K562 (cell line): Measurements from ENCODE around the gene GDF15. TPM values are rescaled to one million over a fixed set of nuclear protein-coding genes. Genes with fewer than 3 reads are reported as not detected.

Source experiments
- ATF3 ChIP-seq, 2 experiments: fragments of 450-650 bp in 1 of 2; sonication (generic) in 1 of 2; formaldehyde crosslinking in 1 of 2; IDR thresholded peaks in 1 of 2; conservative IDR thresholded peaks in 1 of 2; 2 replicates each; pipeline versions ENCODE4 v1.6.1 to v1.8.1; 2016 to 2023; ENCODE audit warnings: mild to moderate bottlenecking in 2 of 2, moderate library complexity in 2 of 2, inconsistent platforms in 1 of 2, missing genetic modification reagents in 1 of 2
- CBFA2T2 ChIP-seq: fragments of 450-650 bp; conservative IDR thresholded peaks from 2 replicates; pipeline ENCODE4 v1.6.1; 2017; ENCODE audit warnings: mild to moderate bottlenecking
- CHD4 ChIP-seq: fragments of 200-600 bp; sonication (generic); IDR thresholded peaks from 3 replicates; pipeline ENCODE4 v1.6.1; 2012; ENCODE audit warnings: low read depth, mild to moderate bottlenecking, mixed read lengths, low read length, inconsistent platforms; ENCODE audit not compliant: insufficient read depth, insufficient replicate concordance, poor library complexity, severe bottlenecking
- DPF2 ChIP-seq: fragments of 450-650 bp; IDR thresholded peaks from 2 replicates; pipeline ENCODE4 v1.6.1; 2016
- HDAC2 ChIP-seq: fragments of 450-650 bp; IDR thresholded peaks from 2 replicates; pipeline ENCODE4 v1.6.1; 2016; ENCODE audit warnings: mild to moderate bottlenecking
- KDM1A ChIP-seq, 2 experiments: fragments of 450-650 bp; IDR thresholded peaks; 2 replicates each; pipeline ENCODE4 v1.6.1; 2016; ENCODE audit warnings: mild to moderate bottlenecking in 2 of 2
- NFIC ChIP-seq: fragments of 450-650 bp; IDR thresholded peaks from 2 replicates; pipeline ENCODE4 v1.6.1; 2017; ENCODE audit warnings: mild to moderate bottlenecking, inconsistent platforms
- SMARCA4 ChIP-seq: fragments of 450-650 bp; IDR thresholded peaks from 2 replicates; pipeline ENCODE4 v1.6.1; 2016
- SOX6 ChIP-seq: fragments of 450-650 bp; IDR thresholded peaks from 2 replicates; pipeline ENCODE4 v1.6.1; 2014; ENCODE audit warnings: mild to moderate bottlenecking
- ZNF609 ChIP-seq: sonication (generic); formaldehyde crosslinking; IDR thresholded peaks from 2 replicates; pipeline ENCODE4 v1.8.1; 2023; ENCODE audit warnings: missing genetic modification reagents, mild to moderate bottlenecking, borderline replicate concordance
- polyA plus RNA-seq, 8 experiments: library from polyadenylated mRNA; depleted of rRNA in 4 of 8; stranded (reverse) in 5 of 8; unstranded in 3 of 8; fragments of >200 nt; fragmentation: Nextera tagmentation in 2 of 8; fragmentation: Illumina TruSeq in 1 of 8; extraction: Ambion mirVana in 2 of 8; extraction: Trizol in 1 of 8; gene quantifications; 2 replicates each; pipeline versions ENCODE4 v1.2.1 to v1.2.3, GENCODE V29; 2011 to 2014; ENCODE audit warnings: inconsistent platforms in 1 of 8, missing spikeins in 1 of 8
- total RNA-seq, 7 experiments: library from RNA; depleted of rRNA in 6 of 7; stranded (reverse); fragments of >200 nt in 6 of 7; fragmentation: Illumina TruSeq in 2 of 7; extraction: Trizol in 2 of 7; gene quantifications; 2 replicates each; pipeline versions ENCODE4 v1.2.1 to v1.2.3, GENCODE V29; 2011 to 2021; ENCODE audit warnings: low replicate concordance in 1 of 7
- TF ChIP-seq, protein P1 (sequence below): fragments of 450-650 bp; IDR thresholded peaks from 2 replicates; pipeline ENCODE4 v1.6.1; 2018; ENCODE audit not compliant: partially characterized antibody

Gene GDF15
- total and polyA plus RNA-seq, 9 of the 15 experiments (the other 6 are each of a cell fraction or from before 2014, with no cell fraction given): 2.3 to 82.4 (median 12.5) TPM

DNA sequence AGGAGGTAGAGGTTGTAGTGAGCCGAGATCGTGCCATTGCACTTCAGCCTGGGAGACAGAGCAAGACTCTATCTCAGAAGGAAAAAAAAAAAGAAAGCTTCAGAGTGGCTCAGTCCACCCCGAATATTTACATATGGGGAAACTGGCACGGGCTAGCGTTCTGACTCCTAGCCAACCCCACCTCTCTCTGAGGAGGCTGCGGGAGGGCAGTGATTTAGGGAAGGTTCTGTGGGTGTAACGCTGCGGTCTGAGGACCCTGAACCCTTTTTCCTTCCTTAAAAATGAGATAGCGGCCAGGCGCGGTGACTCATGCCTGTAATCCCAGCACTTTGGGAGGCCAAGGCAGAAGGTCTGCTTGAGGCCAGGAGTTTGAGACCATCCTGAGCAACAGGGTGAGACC, 6.5 kb downstream of the GDF15 start (continued):
- TF ChIP-seq ATF3 (IDR thresholded peaks at IDR 0.05) (peak; percentile 92), ATF3 (CRISPR knock-in tag; conservative IDR thresholded peaks at IDR 0.05) (no peak; the same call in 1 of the 2 replicates), CBFA2T2 (0 out of 2 replicates have a peak, but pooled peaks have one; percentile 20), SMARCA4 (peak; percentile 74), KDM1A (IDR thresholded peaks at IDR 0.05) (peak; percentile 95), NFIC (0 out of 2 replicates have a peak, but pooled peaks have one; percentile 29), CHD4 (no peak), HDAC2 (peak; percentile 61; the same call in 1 of the 2 replicates), SOX6 (peak; percentile 28; the same call in 1 of the 2 replicates), DPF2 (peak; percentile 81), ZNF609 (CRISPR knock-in tag) (no peak)
- TF ChIP-seq, protein P1, sequence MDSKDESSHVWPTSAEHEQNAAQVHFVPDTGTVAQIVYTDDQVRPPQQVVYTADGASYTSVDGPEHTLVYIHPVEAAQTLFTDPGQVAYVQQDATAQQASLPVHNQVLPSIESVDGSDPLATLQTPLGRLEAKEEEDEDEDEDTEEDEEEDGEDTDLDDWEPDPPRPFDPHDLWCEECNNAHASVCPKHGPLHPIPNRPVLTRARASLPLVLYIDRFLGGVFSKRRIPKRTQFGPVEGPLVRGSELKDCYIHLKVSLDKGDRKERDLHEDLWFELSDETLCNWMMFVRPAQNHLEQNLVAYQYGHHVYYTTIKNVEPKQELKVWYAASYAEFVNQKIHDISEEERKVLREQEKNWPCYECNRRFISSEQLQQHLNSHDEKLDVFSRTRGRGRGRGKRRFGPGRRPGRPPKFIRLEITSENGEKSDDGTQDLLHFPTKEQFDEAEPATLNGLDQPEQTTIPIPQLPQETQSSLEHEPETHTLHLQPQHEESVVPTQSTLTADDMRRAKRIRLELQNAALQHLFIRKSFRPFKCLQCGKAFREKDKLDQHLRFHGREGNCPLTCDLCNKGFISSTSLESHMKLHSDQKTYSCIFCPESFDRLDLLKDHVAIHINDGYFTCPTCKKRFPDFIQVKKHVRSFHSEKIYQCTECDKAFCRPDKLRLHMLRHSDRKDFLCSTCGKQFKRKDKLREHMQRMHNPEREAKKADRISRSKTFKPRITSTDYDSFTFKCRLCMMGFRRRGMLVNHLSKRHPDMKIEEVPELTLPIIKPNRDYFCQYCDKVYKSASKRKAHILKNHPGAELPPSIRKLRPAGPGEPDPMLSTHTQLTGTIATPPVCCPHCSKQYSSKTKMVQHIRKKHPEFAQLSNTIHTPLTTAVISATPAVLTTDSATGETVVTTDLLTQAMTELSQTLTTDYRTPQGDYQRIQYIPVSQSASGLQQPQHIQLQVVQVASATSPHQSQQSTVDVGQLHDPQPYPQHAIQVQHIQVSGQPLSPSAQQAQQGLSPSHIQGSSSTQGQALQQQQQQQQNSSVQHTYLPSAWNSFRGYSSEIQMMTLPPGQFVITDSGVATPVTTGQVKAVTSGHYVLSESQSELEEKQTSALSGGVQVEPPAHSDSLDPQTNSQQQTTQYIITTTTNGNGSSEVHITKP: peak; percentile 48
- TF ChIP-seq, all 486 proteins: peak for 32
